Cerebellar cortex (tissue), 1 donor: ENCODE results near the gene BBLN.

ENCODE experiments used
- DNase-seq: peaks from one replicate; pipeline ENCODE4 v3.0.0-alpha.2; 2015; ENCODE audit warnings: low spot score

The BBLN gene

DNA sequence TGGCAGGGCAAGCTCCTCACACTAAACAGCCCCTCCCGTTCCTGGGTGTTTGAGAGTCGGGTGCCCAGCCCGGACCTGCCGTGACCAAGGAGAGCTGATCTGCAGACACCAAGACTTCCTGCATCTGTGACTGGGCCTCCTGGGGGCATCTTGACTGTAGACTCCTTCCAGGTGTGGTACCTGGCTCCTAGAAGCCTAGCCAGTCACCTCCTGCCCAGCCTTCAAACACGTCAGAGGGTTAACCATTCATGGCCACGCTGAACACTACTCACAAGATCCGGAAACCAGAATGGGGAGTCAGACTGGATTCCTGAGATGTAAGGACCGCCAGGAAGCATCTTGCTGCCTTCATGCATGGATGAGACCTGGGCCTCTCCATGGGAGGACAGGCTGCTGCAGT is 14.5 kb upstream of the BBLN start:
- DNase-seq = no peak

DNA sequence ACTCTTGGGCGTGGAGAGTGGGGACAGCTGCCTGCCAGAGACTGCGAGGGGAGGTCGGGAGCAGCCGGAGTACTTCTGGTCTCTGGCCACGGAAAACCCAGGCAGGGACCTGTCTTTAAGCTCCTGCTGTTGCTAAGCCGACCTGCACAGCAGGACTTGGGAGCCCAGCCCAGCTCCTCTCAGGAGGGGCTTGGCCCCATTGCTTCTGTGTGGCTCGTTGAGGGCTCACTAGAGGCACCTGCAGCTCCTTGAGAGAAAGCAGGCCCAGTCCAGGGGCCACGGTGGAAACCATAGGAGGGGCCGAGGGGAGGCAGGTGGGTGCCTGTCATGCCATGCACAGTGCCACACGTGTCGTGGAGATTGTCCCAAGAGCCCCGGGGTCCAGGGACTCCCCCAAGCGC is 14.1 kb upstream of the BBLN start:
- DNase-seq = no peak

DNA sequence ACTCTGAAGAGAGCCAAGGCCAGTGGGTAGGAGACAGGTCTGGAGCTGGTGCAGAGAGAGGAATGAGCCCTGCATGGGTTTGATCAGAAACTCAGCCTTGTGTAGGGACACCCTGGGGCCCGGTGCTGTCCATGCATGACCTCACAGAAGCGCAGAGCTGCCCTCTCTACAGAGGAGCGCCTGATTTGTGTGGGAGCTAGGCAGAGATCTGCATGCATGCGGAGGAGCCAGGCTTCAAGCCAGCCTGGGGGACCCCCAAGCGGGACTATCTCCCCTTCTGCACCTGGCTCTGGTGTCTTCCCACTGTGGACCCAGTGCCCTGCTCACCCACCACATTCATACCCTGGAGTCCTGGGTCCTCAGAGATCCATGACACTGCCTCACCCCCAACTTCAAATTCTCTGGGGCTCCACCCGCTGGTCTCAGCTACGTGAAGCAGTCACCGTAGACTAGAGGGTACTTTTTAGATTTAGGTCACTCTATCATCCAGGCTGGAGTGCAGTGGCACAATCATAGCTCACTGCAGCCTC is 13.4 kb upstream of the BBLN start:
- no peak for DNase-seq

DNA sequence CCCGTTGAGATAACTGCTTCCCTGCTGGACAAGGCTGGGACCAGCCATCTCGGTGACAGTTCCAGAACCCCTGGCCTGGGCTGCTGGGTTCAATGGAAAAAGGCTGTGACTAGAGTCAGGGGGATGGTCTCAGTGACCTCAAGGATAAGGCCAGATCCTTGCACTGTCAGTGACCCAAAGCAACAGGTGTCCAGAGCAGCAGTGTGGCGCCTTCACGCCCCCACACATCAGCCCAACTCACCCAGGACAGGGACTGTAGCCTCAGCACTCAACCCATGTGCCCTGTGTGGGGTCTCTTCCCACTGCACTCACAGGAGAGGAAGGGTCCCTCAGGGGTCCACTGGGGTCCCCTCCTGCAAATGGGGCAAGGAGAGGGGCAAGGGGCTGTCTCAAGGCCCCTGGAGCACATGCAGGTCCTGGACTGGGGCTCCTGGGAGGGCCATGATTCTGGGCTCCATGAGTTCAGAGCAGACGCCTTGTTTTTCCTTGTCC is 11.5 kb upstream of the BBLN start:
- no peak for DNase-seq

DNA sequence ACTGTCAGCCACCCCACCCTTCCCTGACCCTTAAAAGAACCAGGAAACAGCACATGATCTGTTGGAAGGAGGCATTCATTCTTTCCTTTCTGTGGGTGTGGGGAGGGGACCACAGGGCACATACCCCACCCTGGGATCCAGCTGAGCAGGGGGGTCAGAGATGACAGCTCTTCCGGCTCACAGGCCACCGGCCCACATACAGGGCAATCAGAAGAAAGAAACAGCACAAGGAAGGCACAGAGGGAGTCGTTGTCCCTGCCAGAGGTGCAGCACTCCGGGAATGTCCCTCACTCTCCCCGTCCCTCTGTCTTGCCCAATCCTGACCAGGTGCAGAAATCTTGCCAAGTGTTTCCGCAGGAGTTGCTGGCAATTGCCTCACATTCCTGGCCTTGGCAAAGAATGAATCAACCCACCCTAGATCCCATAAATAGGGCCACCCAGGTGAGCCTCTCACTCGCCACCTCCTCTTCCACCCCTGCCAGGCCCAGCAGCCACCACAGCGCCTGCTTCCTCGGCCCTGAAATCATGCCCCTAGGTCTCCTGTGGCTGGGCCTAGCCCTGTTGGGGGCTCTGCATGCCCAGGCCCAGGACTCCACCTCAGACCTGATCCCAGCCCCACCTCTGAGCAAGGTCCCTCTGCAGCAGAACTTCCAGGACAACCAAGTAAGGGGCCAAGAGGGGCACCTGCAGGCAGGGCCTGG is 10.9 kb upstream of the BBLN start, which contains the start of gene LCN2:
TSS of gene LCN2 (plus strand) at position 453 of the 701 bp plus-strand sequence. CDS start at position 526, 73 bp downstream.
- DNase-seq = no peak

DNA sequence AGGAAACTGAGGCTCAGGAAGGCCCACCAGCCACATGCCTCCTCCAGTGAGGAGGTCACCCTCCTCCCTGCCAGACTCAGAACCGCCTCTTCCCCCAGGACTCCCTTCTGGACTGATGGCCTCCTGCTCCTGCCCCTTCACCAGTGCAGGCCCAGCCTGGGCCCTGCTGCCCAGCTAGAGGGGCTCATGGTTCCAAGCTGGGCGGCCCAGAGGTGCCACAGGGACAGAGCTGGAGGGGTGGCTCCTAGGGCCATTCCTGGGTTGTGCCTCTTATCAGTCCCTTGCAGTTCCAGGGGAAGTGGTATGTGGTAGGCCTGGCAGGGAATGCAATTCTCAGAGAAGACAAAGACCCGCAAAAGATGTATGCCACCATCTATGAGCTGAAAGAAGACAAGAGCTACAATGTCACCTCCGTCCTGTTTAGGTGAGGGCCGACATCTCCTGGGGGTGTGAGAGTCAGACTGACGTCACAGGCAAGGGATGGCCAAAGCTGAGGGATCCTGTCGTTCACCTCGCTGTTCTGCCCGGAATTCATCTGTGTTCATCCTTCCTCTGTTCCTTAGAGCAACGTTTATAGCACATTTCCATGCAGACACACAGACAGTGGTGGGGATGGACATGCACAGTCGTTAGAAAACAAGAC is 10.0 kb upstream of the BBLN start:
- DNase-seq = no peak

DNA sequence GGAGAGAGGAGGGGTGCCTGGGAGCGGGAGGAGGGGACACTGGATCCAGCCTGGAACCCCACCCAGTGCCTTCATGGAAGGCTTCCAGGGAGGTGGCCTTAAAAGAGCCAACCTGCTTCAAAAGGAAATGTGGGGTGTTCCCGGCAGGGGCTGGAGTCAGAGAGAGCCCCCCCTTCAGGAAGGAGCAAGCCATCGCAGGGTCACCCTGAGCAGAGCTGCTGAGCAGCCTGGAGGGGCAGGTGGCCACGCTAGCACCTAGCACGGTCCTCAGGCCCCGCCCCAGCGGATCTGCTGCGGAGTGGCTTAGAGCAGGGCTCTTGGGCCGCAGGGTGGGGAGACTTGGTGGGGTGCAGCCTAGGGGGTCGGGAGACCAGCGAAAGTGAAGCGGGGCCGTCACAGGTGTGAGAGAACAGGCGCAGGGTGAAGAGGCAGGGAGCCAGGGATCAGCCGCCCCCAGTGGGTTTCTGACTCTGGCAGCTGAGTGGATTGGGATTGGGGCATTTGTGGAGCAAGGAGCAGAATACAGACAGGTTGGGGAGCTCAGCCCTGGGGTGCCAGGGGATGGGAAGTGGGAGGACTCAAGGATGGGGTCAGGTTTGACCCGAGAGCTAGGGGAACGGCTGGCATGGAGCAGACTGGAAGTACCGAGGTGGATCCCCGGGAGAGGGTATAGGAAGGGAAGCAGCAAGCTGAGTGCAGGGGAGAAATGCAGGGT is 9.3 kb upstream of the BBLN start:
- DNase-seq = no peak

DNA sequence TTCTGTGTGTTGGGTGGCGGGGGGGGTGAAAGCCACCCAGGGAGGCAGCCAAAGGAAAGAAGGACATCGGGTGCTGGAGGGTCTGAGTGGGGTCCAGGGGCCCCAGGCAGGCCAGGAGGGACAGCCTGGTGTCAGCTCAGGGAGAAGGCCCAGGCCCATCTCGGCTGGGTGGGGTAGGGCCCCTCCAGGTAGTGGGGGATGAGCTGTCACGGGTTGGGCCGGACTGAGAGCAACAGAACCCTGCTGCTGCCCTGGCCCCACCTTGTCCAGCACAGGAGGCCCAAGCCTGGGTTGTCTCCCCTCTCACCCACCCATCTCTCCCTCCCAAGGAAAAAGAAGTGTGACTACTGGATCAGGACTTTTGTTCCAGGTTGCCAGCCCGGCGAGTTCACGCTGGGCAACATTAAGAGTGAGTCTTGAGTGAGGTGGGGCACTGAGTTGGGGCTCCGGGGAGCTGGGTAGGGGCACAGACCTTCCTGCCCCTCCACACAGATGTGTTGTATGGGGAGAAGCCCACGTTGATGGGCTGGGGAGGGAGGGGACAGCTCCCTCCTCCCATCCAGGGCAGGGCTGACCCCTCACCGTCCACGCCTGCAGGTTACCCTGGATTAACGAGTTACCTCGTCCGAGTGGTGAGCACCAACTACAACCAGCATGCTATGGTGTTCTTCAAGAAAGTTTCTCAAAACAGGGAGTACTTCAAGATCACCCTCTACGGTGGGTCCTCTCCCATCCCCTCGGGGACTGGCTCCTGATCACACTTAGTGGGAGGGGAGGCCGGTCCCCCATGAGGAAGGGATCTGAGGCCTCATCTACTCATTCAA is 8.5 kb upstream of the BBLN start:
- DNase-seq = no peak

DNA sequence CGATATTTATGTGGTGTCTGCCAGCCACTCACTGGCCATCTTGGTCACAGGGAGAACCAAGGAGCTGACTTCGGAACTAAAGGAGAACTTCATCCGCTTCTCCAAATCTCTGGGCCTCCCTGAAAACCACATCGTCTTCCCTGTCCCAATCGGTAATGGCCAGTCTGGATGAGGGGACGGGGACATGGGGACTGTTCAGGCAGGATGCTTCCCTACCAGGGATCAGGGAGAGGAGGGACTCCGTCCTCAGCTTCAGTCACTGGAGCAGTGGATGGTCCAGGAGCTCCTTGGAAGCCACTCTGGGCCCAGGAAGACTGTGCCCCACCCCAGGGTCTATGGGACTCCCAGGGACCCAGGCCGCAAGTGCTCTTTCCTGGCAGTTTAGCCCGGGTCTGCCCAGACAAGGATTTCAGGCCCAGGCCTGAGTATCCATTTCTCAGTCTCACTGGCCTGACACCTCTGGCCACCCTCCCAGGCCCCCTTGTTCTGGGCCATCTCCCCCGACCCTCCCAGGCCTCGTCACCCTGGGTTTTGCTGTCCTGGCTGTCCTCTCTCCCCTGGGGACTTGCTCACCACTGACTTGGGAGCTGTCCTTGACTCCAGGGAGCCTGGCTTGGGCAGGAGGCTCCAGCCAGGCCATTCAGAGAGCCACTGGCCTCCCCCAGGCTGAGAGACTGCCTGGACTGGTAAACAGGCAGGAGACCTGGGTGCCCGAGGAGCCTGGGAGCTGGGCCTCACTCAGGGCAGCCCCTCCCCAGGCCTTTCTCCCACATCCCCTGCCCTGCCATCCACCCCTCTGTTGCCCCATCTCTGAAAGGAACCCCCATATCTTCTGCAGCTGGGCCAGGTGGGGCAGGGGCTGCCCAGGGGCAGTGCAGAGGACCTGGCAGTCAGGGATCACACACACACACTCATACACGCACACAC is 7.7 kb upstream of the BBLN start:
- no peak for DNase-seq

DNA sequence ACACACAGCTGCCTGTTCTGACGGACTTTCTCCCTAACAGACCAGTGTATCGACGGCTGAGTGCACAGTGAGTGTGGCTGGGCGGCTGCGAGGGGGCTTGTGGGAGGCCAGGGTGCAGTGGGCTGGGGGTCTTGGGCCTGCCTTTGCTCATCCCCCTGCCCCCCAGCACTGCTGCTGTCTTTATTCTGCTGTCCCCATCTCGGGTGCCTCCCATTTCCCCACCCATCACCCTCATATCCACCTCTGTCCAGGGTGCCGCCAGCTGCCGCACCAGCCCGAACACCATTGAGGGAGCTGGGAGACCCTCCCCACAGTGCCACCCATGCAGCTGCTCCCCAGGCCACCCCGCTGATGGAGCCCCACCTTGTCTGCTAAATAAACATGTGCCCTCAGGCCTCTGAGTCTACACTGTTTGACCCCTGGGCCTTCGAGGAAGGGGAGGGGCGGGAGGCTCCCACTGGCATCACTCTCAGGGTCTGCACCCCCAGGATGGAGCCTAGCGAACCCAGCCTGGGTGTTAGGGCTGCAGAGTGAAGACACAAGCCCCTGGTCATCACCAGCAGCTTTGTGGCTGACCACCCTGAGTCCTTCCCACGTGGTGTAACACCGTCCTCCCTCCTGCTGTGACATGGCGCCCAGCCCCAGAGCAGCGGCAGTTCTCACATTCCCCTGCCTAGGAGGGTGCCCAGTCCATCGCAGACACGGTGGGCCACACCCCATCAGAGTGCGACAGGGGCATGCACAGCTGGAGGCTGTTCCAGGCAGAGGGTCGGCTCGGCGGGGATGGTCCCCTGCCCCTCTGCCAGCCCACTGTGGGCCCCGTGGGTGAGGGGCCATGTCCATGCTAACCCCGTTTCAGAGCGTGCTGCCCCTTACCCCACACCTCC is 6.8 kb upstream of the BBLN start:
- DNase-seq = no peak

DNA sequence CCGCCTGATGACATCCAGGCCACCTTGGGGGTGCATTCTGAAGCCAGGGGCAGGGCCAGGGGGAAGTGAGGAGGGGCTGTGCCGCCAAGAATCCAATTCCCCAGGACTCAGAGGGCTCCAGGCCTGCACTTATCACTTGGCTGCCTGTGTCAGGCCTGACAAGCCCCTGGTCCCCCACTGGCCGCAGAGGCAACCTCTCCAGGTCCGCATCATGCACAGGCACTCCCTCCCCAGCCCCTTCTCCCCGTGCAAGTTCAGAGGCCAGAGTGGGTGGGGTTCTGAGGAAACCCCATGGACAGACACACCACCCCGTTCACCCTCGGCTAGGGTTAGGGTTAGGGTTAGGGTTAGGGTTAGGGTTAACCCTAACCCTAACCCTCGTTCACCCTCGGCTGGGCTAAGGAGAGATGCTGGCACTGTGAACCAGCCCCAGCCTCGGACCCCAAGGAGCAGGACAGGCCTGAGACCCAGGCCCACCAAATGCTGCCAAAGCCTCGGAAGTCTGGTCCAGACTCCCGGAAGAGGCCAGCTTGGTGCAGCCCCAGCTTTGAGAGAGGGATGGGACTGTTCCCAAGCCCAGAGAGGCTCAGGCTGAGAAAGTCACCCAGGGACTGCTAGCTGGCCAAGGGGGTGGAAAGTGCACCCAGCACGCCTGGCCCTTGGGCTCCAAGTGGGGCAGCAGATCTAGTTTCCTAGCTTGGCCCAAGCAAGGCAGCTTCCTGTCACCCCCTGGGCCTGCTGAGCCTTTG is 5.9 kb upstream of the BBLN start:
- DNase-seq = no peak

DNA sequence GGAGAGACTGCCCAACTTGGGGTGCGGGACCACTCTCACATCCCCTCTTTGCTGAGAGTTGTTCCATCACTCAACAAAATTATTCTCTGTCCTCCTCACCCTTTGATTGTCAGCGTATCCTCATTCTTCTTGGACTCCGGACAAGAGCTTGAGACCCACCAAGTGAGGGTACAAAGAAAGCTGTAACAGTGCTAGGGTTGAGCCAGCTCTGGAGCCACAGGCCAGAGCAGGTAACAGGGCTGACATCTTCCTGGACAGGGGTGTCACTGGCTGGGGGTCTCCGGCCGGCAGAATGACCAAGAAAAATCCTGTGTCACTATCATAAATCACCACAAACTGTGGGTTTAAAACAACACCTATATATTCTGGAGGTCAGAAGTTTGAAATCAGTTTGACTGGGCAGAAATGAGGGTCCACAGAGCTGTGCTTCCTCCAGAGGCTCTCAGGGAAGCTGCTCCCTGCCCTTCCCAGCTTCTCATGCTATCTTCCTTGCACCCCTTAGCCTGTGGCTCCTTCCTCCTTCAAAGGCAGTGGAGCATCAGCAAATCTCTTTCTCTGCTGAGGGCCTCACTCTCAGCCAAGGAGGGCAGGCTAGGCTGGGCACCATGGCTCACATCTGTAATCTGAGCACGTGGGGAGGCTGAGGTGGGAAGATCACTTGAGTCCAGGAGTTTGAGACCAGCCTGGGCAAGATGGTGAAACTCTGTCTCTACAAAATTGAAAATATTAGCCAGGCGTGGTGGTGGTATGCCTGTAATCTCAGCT is 4.1 kb upstream of the BBLN start:
- DNase-seq = no peak

DNA sequence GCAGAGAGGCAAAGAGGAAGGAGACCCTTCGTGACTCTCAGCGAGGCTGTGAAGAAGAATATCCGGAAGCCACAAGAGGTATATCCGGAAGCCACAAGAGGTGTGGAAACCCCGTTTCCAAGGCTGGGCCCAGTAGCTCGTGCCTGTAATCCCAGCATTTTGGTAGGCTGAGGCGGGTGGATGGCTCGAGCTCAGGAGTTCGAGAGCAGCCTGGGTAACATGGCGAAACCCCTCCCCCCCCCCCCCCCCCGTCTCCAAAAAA is 612 bp upstream of the BBLN start:
- no peak for DNase-seq

DNA sequence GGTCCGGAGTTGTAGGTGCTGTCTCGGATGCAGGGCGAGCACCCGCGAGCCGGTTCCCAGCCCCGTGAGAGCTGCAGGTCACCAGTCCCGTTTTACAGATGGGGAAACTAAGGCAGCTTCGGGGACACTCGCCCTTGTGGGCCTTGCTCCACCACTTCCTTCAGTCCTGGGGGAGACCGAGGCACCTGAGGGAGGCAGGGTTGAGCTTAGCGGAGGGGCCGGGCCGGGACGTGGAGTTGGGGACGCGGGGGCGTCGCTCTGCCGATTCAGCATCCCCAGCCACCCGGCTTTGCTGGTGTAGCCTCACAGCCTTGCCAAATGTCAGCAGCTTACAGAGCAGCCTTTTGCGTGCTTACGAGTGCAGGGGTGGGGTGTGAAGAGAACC is 530 bp downstream of the BBLN start:
- DNase-seq = peak; percentile 26

DNA sequence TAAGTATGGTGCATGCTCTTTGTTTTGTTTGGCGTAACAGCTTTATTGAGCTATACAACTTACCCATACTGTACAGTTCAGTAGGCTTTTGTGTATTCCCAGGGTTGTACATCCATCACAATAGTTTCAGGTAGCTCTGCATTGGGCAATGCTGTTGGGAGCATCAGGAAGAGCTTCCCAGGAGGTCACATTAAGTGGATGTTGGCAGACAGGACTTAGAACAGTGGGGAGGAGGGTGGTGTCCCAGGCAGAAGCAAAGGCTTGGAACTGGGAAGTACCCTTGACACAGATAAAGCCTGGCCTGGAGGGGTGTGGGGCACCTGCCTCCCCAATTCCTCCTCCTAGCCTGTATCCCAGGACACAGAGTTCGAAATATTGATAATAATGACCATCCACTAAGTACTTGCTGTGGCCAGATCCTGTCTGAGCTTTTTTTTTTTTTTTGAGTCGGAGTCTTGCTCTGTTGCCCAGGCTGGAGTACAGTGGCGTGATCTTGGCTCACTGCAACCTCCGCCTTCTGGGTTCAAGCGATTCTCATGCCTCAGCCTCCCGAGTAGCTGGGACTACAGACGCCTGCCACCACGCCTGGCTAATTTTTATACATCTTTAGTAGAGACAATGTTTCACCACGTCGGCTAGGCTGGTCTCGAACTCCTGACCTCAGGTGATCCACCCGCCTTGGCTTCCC is 1.3 kb downstream of the BBLN start:
- peak; percentile 27 for DNase-seq

DNA sequence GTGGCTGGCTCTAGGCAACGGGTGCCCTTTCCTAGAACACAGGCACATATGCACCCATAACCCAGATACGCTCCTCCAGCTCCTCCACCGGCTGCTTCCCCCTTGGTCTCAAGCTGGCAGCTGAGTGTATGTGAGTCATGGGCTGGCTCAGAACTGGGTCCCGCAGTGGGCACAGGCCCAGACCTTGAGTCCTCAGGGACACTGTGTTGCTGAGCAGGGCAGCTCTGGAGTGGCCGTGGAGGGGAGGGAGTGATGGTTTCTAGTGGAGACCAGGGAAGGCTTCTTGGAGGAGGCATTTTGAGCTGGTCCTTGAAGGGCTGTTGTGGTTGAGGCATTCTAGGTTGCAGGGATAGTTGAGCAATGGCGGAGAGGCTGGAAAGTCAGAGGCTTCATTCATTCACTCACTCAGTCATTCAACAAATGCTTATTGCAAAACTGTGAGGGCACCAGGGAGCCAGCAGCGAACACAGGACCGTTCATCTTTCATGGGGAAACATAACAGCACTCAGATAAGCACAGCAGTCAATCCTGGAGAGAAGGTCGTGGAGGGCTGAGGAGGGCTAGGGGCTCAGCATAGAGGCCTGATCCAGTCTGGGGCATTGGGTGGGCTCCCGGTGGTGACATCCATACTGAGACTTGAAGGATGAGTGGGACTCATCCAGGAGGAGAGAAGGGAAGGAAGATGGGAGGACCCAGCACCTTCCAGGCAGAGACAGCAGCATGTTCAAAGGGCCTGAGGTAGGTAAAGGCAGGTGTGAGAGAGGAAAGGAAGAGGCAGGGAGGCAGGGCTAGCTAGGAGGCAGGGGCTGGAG is 2.4 kb downstream of the BBLN start:
- DNase-seq = peak; percentile 29

DNA sequence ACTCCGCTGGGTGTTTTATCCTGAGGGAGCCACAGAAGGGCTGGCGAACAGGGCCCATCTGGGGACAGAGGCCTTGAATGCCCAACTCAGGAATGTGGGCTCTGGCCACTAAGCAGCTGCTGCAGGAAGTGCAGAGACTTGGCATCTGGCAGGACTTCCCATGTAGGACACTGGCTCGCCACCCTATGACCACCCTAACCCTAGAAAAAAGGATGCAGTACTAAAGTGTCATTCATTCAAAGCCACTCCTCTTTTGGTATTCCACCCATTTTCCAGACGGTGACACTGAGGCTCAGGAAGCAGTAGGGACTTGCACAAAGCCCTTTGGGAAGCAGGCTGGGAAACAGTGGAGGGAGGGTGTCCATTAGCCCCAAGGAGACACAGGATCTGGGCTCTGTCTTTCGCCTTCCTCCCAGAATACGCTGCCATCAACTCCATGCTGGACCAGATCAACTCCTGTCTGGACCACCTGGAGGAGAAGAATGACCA is 3.0 kb downstream of the BBLN start:
- DNase-seq = no peak
